CD8-positive, alpha-beta memory T cell (primary cell): Measurements from ENCODE around the gene RFFL. TPM values are rescaled to one million over a fixed set of nuclear protein-coding genes. Genes with fewer than 3 reads are reported as not detected.

Source experiments
- CTCF ChIA-PET: fragments of 350-600 bp; sonication (Branson Sonifier 250); formaldehyde crosslinking; loops from one replicate; lab custom pipeline; 2021; ENCODE audit warnings: antibody characterized with exemption; lab: Charles Lee
- POLR2A ChIA-PET: fragments of 350-600 bp; sonication (Branson Sonifier 250); formaldehyde crosslinking; loops from one replicate; lab custom pipeline; 2021; ENCODE audit warnings: antibody characterized with exemption; lab: Charles Lee
- DNase-seq, 5 donors: peaks; one replicate each; pipeline versions ENCODE4 v3.0.0 to v3.0.0-alpha.2; 2020 to 2022; ENCODE audit warnings: mixed read lengths in 1 of 5
- H3K27ac ChIP-seq: one replicate; pipeline ENCODE4 v1.7.0; 2013; ENCODE audit warnings: low read depth, mild to moderate bottlenecking, low read length, moderate library complexity
- H3K27me3 ChIP-seq: 2 replicates; pipeline ENCODE4 v1.7.0; 2013; ENCODE audit warnings: low read length, mild to moderate bottlenecking; ENCODE audit not compliant: insufficient read depth, poor library complexity, severe bottlenecking
- H3K36me3 ChIP-seq: 2 replicates; pipeline ENCODE4 v1.7.0; 2013; ENCODE audit warnings: mild to moderate bottlenecking, low read length, moderate library complexity; ENCODE audit not compliant: insufficient read depth
- H3K4me1 ChIP-seq: 2 replicates; pipeline ENCODE4 v1.7.0; 2013; ENCODE audit warnings: mild to moderate bottlenecking, low read length, moderate library complexity; ENCODE audit not compliant: insufficient read depth
- H3K4me3 ChIP-seq: 2 replicates; pipeline ENCODE4 v1.7.0; 2013; ENCODE audit warnings: mild to moderate bottlenecking, low read length
- H3K9me3 ChIP-seq: 2 replicates; pipeline ENCODE4 v1.7.0; 2013; ENCODE audit warnings: mild to moderate bottlenecking, low read length
- H3K27ac Mint-ChIP-seq, 8 donors: one replicate each; pipeline ENCODE4 v1.8.0; 2020 to 2021; ENCODE audit warnings: mixed read lengths in 8 of 8, mild to moderate bottlenecking in 6 of 8, inconsistent platforms in 3 of 8, moderate library complexity in 3 of 8
- H3K27me3 Mint-ChIP-seq, 2 donors: one replicate each; pipeline ENCODE4 v1.8.0; 2020 to 2021; ENCODE audit warnings: mixed read lengths in 2 of 2, mild to moderate bottlenecking in 1 of 2, moderate library complexity in 1 of 2
- H3K36me3 Mint-ChIP-seq, 3 donors: one replicate each; pipeline ENCODE4 v1.8.0; 2020 to 2021; ENCODE audit warnings: mixed read lengths in 3 of 3, inconsistent platforms in 1 of 3, mild to moderate bottlenecking in 1 of 3
- H3K4me1 Mint-ChIP-seq, 3 donors: one replicate each; pipeline ENCODE4 v1.8.0; 2020 to 2021; ENCODE audit warnings: mixed read lengths in 3 of 3, inconsistent platforms in 1 of 3, mild to moderate bottlenecking in 1 of 3
- H3K4me3 Mint-ChIP-seq, 7 donors: one replicate each; pipeline ENCODE4 v1.8.0; 2020 to 2021; ENCODE audit warnings: mixed read lengths in 7 of 7, mild to moderate bottlenecking in 6 of 7, moderate library complexity in 4 of 7, inconsistent platforms in 2 of 7
- H3K9me3 Mint-ChIP-seq, 5 donors: one replicate each; pipeline ENCODE4 v1.8.0; 2020 to 2022; ENCODE audit warnings: mixed read lengths in 5 of 5, mild to moderate bottlenecking in 3 of 5, moderate library complexity in 2 of 5, inconsistent platforms in 1 of 5
- polyA plus RNA-seq: library from polyadenylated mRNA; unstranded; fragments of 300-500 nt; fragmentation: Illumina TruSeq; gene quantifications from one replicate; pipeline ENCODE4 v1.2.3, GENCODE V29; 2021
- total RNA-seq, 2 experiments: library from RNA; stranded (reverse); gene quantifications; one replicate each; pipeline ENCODE4 v1.2.3, GENCODE V29; 2021

Gene RFFL
- total and polyA plus RNA-seq, 3 experiments from 2014 or later: 30.2 to 43.6 (median 33.1) TPM

- DNase-seq: no peak
- peak overlapping the region; percentile 0 to 73 (median 30) for H3K27ac Mint-ChIP-seq
- H3K9me3 ChIP-seq: no peaks in the 10 kb centered on the region
- H3K36me3 ChIP-seq: no peaks in the 10 kb centered on the region
- H3K4me1 ChIP-seq: peaks cover 36% of the 10 kb centered on the region
- H3K4me3 Mint-ChIP-seq: peak overlapping the region in 3 of 7 donors; percentile 14 to 39 (median 15)
- POLR2A ChIA-PET: interaction anchor here (0.5 kb wide), 1 partner anchor 121 kb away, joined by 4 read pairs; no protein-coding TSS in a partner anchor
- no peaks in the 10 kb centered on the region for H3K27me3 Mint-ChIP-seq
- H3K36me3 Mint-ChIP-seq: peaks cover 0 to 8% (median 0%) of the 10 kb centered on the region in 3 donors
- no peaks in the 10 kb centered on the region for H3K9me3 Mint-ChIP-seq
- H3K4me1 Mint-ChIP-seq: peaks cover 58 to 77% (median 72%) of the 10 kb centered on the region in 3 donors
- no peak overlapping the region for H3K4me3 ChIP-seq
- no peak overlapping the region for H3K27ac ChIP-seq
- CTCF ChIA-PET: no interaction called here
- H3K27me3 ChIP-seq: no peaks in the 10 kb centered on the region
These were observed 17.0 kb upstream of the RFFL start for GRCh38 chr17:35080536-35080935.

GRCh38 chr17:35079547-35080423, 16.3 kb upstream of the RFFL start:
- peaks cover 0 to 5% (median 0%) of the 10 kb centered on the region in 3 donors for H3K36me3 Mint-ChIP-seq
- H3K4me3 Mint-ChIP-seq: peak overlapping the region in 3 of 7 donors; percentile 6 to 39 (median 17)
- Histone ChIP-seq H3K4me1 (peaks cover 43% of the 10 kb centered on the region), H3K27me3 (no peaks in the 10 kb centered on the region), H3K9me3 (no peaks in the 10 kb centered on the region), H3K36me3 (no peaks in the 10 kb centered on the region), H3K4me3 (no peak overlapping the region), H3K27ac (no peak overlapping the region)
- DNase-seq: no peak
- H3K4me1 Mint-ChIP-seq: peaks cover 59 to 77% (median 72%) of the 10 kb centered on the region in 3 donors
- CTCF ChIA-PET: interaction anchor here (1.1 kb wide), 1 partner anchor 17 kb away, joined by 3 read pairs; the partner anchor contains the start of gene RFFL
- POLR2A ChIA-PET: no interaction called here
- H3K27ac Mint-ChIP-seq: peak overlapping the region; percentile 0 to 71 (median 23)
- no peaks in the 10 kb centered on the region for H3K27me3 Mint-ChIP-seq
- H3K9me3 Mint-ChIP-seq: no peaks in the 10 kb centered on the region

- CTCF ChIA-PET: interaction anchor here (1.2 kb wide), 1 partner anchor 53 kb away, joined by 3 read pairs; no protein-coding TSS in a partner anchor
- H3K4me1 ChIP-seq: peaks cover 57% of the 10 kb centered on the region
- POLR2A ChIA-PET: interaction anchor here (0.6 to 1.0 kb wide), 4 partner anchors 11 to 519 kb away, joined by 3 to 7 read pairs (median 3); no protein-coding TSS in a partner anchor
These were observed 13.4 kb upstream of the RFFL start for GRCh38 chr17:35076874-35077273.

GRCh38 chr17:35074711-35075707, 11.5 kb upstream of the RFFL start:
- no peaks in the 10 kb centered on the region for H3K9me3 ChIP-seq
- Mint-ChIP-seq H3K4me1 (peaks cover 62 to 83% (median 78%) of the 10 kb centered on the region in 3 donors), H3K4me3 (peak overlapping the region in 5 of 7 donors; percentile 10 to 60 (median 48)), H3K27me3 (no peaks in the 10 kb centered on the region), H3K36me3 (peaks cover 0 to 10% (median 0%) of the 10 kb centered on the region in 3 donors), H3K9me3 (no peaks in the 10 kb centered on the region), H3K27ac (peak overlapping the region in 7 of 8 donors; percentile 54 to 80 (median 66))
- no peak overlapping the region for H3K4me3 ChIP-seq
- no peak overlapping the region for H3K27ac ChIP-seq
- no peaks in the 10 kb centered on the region for H3K27me3 ChIP-seq
- DNase-seq: no peak
- ChIA-PET CTCF (interaction anchor here (1.0 to 3.5 kb wide), 4 partner anchors 11 to 689 kb away, joined by 3 to 25 read pairs (median 6); partner anchors contain the start of gene RFFL), POLR2A (interaction anchor here (0.5 to 0.7 kb wide), 2 partner anchors 22 to 65 kb away, joined by 3 to 5 read pairs; no protein-coding TSS in a partner anchor)
- peaks cover 57% of the 10 kb centered on the region for H3K4me1 ChIP-seq
- no peaks in the 10 kb centered on the region for H3K36me3 ChIP-seq

More at GRCh38 chr17:35076874-35077273, 13.4 kb upstream of the RFFL start:
- no peaks in the 10 kb centered on the region for H3K27me3 Mint-ChIP-seq
- no peak overlapping the region for H3K4me3 Mint-ChIP-seq
- no peak overlapping the region for H3K27ac Mint-ChIP-seq
- no peaks in the 10 kb centered on the region for H3K27me3 ChIP-seq
- peaks cover 0 to 3% (median 0%) of the 10 kb centered on the region in 3 donors for H3K36me3 Mint-ChIP-seq
- H3K9me3 Mint-ChIP-seq: no peaks in the 10 kb centered on the region
- no peak for DNase-seq
- H3K4me3 ChIP-seq: no peak overlapping the region
- no peak overlapping the region for H3K27ac ChIP-seq
- H3K4me1 Mint-ChIP-seq: peaks cover 72 to 87% (median 83%) of the 10 kb centered on the region in 3 donors
- no peaks in the 10 kb centered on the region for H3K9me3 ChIP-seq
- no peaks in the 10 kb centered on the region for H3K36me3 ChIP-seq

- Mint-ChIP-seq H3K4me1 (peaks cover 58 to 83% (median 78%) of the 10 kb centered on the region in 3 donors), H3K27me3 (no peaks in the 10 kb centered on the region), H3K9me3 (no peaks in the 10 kb centered on the region), H3K4me3 (peak overlapping the region; percentile 2 to 60 (median 45)), H3K36me3 (peaks cover 0 to 12% (median 1%) of the 10 kb centered on the region in 3 donors), H3K27ac (peak overlapping the region; percentile 4 to 89 (median 78))
- Histone ChIP-seq H3K27ac (no peak overlapping the region), H3K27me3 (no peaks in the 10 kb centered on the region), H3K36me3 (no peaks in the 10 kb centered on the region), H3K4me1 (peaks cover 57% of the 10 kb centered on the region), H3K9me3 (no peaks in the 10 kb centered on the region), H3K4me3 (no peak overlapping the region)
- no peak for DNase-seq
- ChIA-PET CTCF (interaction anchor here (1.1 to 3.5 kb wide), 5 partner anchors 8 to 690 kb away, joined by 3 to 25 read pairs (median 3); partner anchors contain the start of gene RFFL), POLR2A (interaction anchor here (0.7 to 1.0 kb wide), 2 partner anchors 21 kb away, joined by 3 read pairs; no protein-coding TSS in a partner anchor)
These were observed 10.6 kb upstream of the RFFL start for GRCh38 chr17:35073991-35074627.

GRCh38 chr17:35073183-35073790, 9.8 kb upstream of the RFFL start:
- Histone ChIP-seq H3K27ac (no peak overlapping the region), H3K4me1 (peaks cover 66% of the 10 kb centered on the region), H3K27me3 (no peaks in the 10 kb centered on the region), H3K4me3 (peak overlapping the region; percentile 8), H3K36me3 (no peaks in the 10 kb centered on the region), H3K9me3 (no peaks in the 10 kb centered on the region)
- H3K36me3 Mint-ChIP-seq: peaks cover 0 to 18% (median 6%) of the 10 kb centered on the region in 3 donors
- no peaks in the 10 kb centered on the region for H3K27me3 Mint-ChIP-seq
- peaks cover 65 to 86% (median 86%) of the 10 kb centered on the region in 3 donors for H3K4me1 Mint-ChIP-seq
- H3K27ac Mint-ChIP-seq: peak overlapping the region; percentile 57 to 89 (median 78)
- H3K9me3 Mint-ChIP-seq: no peaks in the 10 kb centered on the region
- DNase-seq: peak in 2 of 5 donors; percentile 31 to 46
- peak overlapping the region; percentile 3 to 86 (median 33) for H3K4me3 Mint-ChIP-seq
- CTCF ChIA-PET: interaction anchor here (0.9 to 3.5 kb wide), 5 partner anchors 9 to 75 kb away, joined by 3 to 25 read pairs (median 3); partner anchors contain the start of gene RFFL
- POLR2A ChIA-PET: interaction anchor here (0.6 to 1.0 kb wide), 5 partner anchors 11 to 88 kb away, joined by 3 to 5 read pairs (median 3); no protein-coding TSS in a partner anchor
